Stimulated activated naive B cell treated with anti-CD40 and anti-IgM and Interleukin-4, amounts not matched to agents 10 μg/mL and 1 μg/mL and 100 μg/mL, for 72 hours (primary cell): ENCODE results near the gene GDI2.
A peak's percentile ranks its signal among the peaks of the same experiment; 100 is the strongest.
"Not testable (repeated sequence)": the region's sequence is repeated elsewhere in the genome, so short reads cannot be mapped to it uniquely, and the experiment has no call there.

Source experiments
- ATAC-seq, 2 donors: fragments of 150-1000 bp; cut with Tn5 transposase; replicated peaks; 2 replicates each; pipeline ENCODE4 v1.10.0; 2021; ENCODE audit warnings: moderate library complexity in 1 of 2
- DNase-seq: peaks from one replicate; pipeline ENCODE4 v3.0.0; 2021
- H3K27ac Mint-ChIP-seq: one replicate; pipeline ENCODE4 v1.8.0; 2022; ENCODE audit warnings: mild to moderate bottlenecking, mixed read lengths
- H3K27me3 Mint-ChIP-seq, 2 donors: one replicate each; pipeline ENCODE4 v1.8.0; 2022; ENCODE audit warnings: mixed read lengths in 2 of 2
- H3K36me3 Mint-ChIP-seq, 2 donors: one replicate each; pipeline ENCODE4 v1.8.0; 2022; ENCODE audit warnings: mixed read lengths in 2 of 2, mild to moderate bottlenecking in 1 of 2
- H3K4me1 Mint-ChIP-seq, 2 donors: one replicate each; pipeline ENCODE4 v1.8.0; 2022; ENCODE audit warnings: mixed read lengths in 2 of 2, mild to moderate bottlenecking in 1 of 2
- H3K4me3 Mint-ChIP-seq, 2 donors: one replicate each; pipeline ENCODE4 v1.8.0; 2022; ENCODE audit warnings: mild to moderate bottlenecking in 2 of 2, mixed read lengths in 2 of 2, moderate library complexity in 1 of 2
- H3K9me3 Mint-ChIP-seq, 2 donors: one replicate each; pipeline ENCODE4 v1.8.0; 2022; ENCODE audit warnings: mixed read lengths in 2 of 2, mild to moderate bottlenecking in 1 of 2

The GDI2 gene

DNA sequence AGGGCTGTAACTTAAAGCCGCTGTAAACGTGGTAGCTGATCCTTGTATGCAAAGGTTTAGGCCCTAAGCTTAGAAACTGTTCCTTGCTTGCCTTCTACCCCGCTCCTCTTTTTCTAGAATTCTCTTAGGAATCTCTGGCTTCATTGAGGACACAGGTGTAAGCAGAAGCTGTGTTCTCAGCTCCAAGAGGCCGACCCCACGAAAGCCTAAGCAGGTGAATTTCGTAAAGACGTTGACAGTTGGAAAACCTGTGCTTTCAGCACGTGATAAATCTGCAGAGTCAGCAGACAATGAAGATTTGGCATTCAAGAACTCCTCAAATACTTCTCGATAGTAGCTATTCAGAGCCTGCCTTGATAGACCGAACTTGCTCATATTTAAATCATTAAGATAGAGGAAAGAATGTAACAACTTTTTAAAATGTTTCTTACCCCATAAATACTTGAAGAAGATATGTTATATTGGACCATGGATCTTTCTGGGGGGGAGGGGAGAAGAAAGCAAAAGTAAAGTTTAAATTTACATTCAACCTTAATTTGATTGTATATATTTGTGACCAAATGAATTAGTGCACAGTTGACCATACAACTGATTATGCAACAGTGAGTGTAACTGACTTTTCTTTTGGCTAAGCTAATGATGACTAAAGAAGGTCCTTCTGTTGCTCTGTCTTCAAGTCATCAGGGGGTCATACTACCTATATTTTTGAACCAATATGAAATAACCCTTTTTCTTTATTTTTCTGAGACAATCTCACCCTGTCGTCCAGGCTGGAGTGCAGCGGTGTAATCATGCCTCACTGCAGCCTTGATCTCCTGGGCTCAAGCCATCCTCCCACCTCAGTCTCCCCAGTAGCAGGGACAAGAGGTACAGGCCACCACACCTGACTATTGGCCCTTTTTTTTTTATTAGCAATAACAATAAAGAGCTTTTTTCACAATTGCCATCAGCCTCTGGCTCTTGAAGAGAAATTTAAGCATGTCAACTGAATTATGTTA lies 1.2 kb upstream of the GDI2 start:
- H3K4me3 Mint-ChIP-seq = peak overlapping the region; percentile 92 to 99
- no peak for DNase-seq
- H3K9me3 Mint-ChIP-seq = no peaks in the 10 kb centered on the region
- no peak for ATAC-seq
- H3K4me1 Mint-ChIP-seq = peaks cover 26 to 60% of the 10 kb centered on the region in 2 donors
- no peaks in the 10 kb centered on the region for H3K27me3 Mint-ChIP-seq
- peaks cover 25 to 43% of the 10 kb centered on the region in 2 donors for H3K36me3 Mint-ChIP-seq
- peak overlapping the region; percentile 96 for H3K27ac Mint-ChIP-seq

GRCh38 chr10:5813091-5813340 lies 218 bp downstream of the GDI2 start:
- Mint-ChIP-seq H3K27ac (peak overlapping the region; percentile 96), H3K27me3 (no peaks in the 10 kb centered on the region), H3K36me3 (peaks cover 33 to 52% of the 10 kb centered on the region in 2 donors), H3K9me3 (no peaks in the 10 kb centered on the region), H3K4me1 (peaks cover 29 to 61% of the 10 kb centered on the region in 2 donors), H3K4me3 (peak overlapping the region; percentile 92 to 99)
- DNase-seq (no peak), ATAC-seq (peak; percentile 17 to 23)

DNA sequence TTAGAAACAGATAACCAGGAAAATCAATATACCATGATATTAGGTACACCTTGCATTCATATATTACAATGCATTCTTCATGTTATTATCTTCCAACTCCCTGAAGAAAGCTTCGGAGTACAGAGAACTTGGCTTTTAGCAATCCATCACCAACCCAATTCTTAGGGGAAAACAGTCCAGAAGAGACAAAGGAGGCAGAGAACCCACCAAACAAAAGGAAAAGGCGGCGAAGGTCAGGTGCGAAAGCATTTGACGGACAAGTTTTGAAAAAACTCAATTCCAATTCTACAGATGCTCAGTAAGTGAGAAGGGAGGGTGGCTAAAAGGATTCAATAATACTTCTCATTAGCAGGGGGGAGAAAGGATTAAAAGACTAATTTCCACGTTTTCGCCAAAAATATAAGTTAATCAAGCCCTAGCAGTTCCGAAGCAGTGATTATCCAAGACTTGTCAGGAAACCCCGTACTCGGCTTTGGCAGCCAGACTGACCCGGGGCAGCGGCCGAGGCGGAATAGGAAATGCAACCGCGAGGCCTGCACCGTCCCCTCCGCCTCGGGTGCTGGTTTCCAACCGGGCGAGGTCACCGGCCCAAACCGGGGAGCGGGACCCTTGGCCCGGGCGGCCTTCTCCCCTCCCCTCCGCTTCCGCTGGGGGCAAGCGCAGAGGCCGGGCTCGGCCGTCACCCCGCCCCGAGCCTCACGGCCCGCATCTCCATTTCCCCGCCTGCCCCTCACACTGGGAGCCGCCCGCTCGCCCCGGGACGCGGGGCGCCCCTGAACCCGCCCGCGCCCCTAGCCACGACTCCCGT lies 747 bp downstream of the GDI2 start:
- Mint-ChIP-seq H3K4me1 (peaks cover 31 to 61% of the 10 kb centered on the region in 2 donors), H3K4me3 (peak overlapping the region; percentile 92 to 99), H3K27me3 (no peaks in the 10 kb centered on the region), H3K27ac (peak overlapping the region; percentile 96), H3K9me3 (no peaks in the 10 kb centered on the region), H3K36me3 (peaks cover 37 to 56% of the 10 kb centered on the region in 2 donors)
- no peak for DNase-seq
- peak; percentile 14 to 24 for ATAC-seq

DNA sequence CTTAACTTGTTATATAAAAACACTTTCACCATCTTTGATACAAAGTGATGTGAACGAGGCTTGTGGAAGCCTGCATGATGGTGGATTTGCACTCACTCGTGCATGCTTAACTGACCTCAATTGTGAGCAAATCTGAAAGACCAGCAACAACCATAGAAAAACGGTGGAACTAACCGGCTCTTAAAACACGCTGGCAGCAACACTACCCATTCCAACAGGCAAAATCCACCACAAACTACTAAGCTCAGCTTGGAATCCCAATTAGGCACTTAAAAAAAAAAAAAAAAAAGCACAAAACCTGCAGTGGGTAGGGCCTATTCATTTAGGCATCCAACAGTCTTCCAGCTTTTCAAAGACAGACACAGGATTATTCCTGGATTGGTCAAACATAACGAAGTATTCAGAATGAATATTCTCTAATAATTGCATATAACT lies 1.8 kb downstream of the GDI2 start:
- Mint-ChIP-seq H3K4me1 (peaks cover 32 to 62% of the 10 kb centered on the region in 2 donors), H3K27me3 (no peaks in the 10 kb centered on the region), H3K36me3 (peaks cover 41 to 60% of the 10 kb centered on the region in 2 donors), H3K9me3 (no peaks in the 10 kb centered on the region), H3K4me3 (peak overlapping the region; percentile 92 to 99), H3K27ac (peak overlapping the region; percentile 96)
- ATAC-seq = no peak
- no peak for DNase-seq

DNA sequence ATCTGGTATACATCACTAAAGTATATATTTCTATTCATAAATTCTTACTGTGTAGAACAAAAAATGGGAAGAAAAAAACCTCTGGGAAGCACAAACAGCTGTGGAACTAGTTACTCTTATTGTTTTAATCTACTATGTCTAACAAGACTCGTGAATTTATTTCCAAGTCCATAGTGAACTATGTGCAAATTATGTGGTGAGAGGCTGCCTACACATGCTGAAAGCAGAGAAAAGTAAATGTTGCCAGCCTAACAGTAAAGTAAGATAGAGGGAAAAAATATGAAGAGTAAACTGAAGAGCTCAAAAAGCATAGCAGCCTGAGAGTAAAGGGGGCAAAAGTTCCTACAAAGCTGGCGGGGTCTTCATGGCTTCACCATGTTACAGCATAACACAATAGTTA lies 3.0 kb downstream of the GDI2 start:
- Mint-ChIP-seq H3K27me3 (no peaks in the 10 kb centered on the region), H3K4me1 (peaks cover 29 to 57% of the 10 kb centered on the region in 2 donors), H3K9me3 (no peaks in the 10 kb centered on the region), H3K4me3 (peak overlapping the region; percentile 92 to 99), H3K36me3 (peaks cover 44 to 68% of the 10 kb centered on the region in 2 donors), H3K27ac (peak overlapping the region; percentile 53)
- DNase-seq (no peak), ATAC-seq (no peak)

- Mint-ChIP-seq H3K27ac (no peak overlapping the region), H3K27me3 (no peaks in the 10 kb centered on the region), H3K4me3 (peak overlapping the region; percentile 92 to 99), H3K9me3 (no peaks in the 10 kb centered on the region), H3K36me3 (peaks cover 44 to 65% of the 10 kb centered on the region in 2 donors), H3K4me1 (peaks cover 24 to 54% of the 10 kb centered on the region in 2 donors)
- DNase-seq = no peak
- no peak for ATAC-seq
These were observed 3.6 kb downstream of the GDI2 start for GRCh38 chr10:5809527-5810154.

DNA sequence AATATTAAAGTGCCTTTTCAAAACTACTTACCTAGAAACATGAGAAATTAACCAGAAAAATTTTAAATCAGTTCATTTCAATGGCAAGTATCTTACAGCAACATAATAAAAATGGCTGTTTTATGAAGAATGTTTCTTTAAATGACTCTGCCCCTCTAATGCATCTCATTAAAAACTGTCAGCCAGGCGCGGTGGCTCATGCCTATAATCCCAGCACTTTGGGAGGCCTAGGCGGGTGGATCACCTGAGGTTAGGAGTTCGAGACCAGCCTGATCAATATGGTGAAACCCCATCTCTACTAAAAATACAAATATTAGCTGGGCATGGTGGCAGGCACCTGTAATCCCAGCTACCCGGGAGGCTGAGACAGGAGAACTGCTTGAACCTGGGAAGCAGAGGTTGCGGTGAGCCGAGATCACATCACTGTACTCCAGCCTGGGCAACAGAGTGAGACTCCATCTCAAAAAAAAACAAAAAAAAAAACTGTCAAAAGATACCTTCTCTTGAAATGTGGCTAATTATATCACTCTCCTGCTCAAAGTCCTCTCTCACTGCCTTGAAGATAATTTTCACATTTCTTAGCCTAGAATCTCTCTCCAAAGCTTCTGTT lies 4.3 kb downstream of the GDI2 start:
- not testable (repeated sequence) for ATAC-seq, DNase-seq, H3K27me3 Mint-ChIP-seq, H3K27ac Mint-ChIP-seq, H3K9me3 Mint-ChIP-seq
- H3K36me3 Mint-ChIP-seq = peaks cover 51 to 66% of the 10 kb centered on the region in 2 donors
- peak overlapping the region; percentile 92 to 99 for H3K4me3 Mint-ChIP-seq
- H3K4me1 Mint-ChIP-seq = peaks cover 29 to 56% of the 10 kb centered on the region in 2 donors

DNA sequence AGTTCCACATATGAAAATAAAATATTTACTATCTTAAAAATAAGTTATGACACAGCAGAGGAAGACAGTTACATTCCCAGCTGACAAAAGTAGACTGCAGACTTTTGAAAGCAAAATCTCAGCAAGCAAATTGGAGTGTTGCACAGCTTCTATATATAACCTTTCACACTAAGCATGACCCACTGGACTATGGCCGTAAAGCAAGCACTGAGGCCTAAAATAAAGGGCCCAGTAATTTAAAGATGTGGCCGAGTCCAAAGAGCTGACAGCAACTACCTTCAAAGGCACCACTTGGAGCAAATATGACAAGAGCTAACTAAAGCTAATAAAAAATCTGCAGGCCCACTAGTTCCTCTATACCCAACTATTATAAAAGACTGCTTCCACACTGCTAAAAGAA lies 6.5 kb downstream of the GDI2 start:
- Mint-ChIP-seq H3K9me3 (no peaks in the 10 kb centered on the region), H3K27ac (no peak overlapping the region), H3K27me3 (no peaks in the 10 kb centered on the region)

DNA sequence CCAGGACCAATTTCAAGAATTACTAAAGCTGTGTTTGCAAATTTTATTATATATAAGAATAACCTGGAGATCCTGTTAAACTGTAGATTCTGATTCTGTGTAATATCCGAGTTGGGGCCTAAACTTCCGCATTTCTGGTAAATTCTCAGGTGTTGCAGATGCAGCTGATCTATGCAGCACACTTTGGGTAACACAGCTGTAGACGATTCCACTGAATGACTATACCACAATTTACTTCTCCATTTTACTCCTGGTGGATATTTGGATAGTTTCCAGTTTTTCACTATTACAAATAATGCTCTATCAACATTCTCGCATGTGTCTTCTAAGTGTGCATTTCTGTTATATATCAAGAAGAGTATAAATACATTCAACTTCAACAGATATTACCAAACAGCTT lies 7.5 kb downstream of the GDI2 start:
- Mint-ChIP-seq H3K27ac (peak overlapping the region; percentile 42), H3K4me1 (peaks cover 30 to 67% of the 10 kb centered on the region in 2 donors), H3K36me3 (peaks cover 39 to 56% of the 10 kb centered on the region in 2 donors), H3K4me3 (peak overlapping the region in 1 of 2 donors; percentile 10), H3K9me3 (no peaks in the 10 kb centered on the region), H3K27me3 (no peaks in the 10 kb centered on the region)
- DNase-seq (no peak), ATAC-seq (peak; percentile 44 to 57)

More for the DNA sequence above, 6.5 kb downstream of the GDI2 start:
- Mint-ChIP-seq H3K4me3 (peak overlapping the region; percentile 21 to 56), H3K36me3 (peaks cover 47 to 65% of the 10 kb centered on the region in 2 donors), H3K4me1 (peaks cover 30 to 67% of the 10 kb centered on the region in 2 donors)
- DNase-seq = no peak
- no peak for ATAC-seq

DNA sequence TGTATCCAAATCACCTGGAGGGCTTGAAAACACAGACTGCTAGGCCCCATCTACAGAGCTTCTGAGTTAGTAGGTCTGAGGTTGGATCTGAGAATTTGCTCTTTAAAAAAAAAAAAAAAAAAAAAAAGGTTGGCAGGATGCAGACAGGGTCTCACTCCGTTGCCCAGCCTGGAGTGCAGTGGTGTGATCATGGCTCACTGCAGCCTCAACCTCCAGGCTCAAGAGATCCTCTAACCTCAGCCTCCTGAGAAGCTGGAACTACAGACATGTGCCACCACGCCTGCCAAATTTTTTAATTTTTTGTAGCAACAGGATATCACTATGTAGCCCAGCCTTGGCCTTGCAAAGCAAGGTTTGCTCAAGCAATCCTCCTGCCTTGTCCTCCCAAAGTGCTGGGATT lies 8.0 kb downstream of the GDI2 start:
- no peaks in the 10 kb centered on the region for H3K9me3 Mint-ChIP-seq
- no peaks in the 10 kb centered on the region for H3K27me3 Mint-ChIP-seq
- H3K27ac Mint-ChIP-seq = no peak overlapping the region
- DNase-seq = no peak
- H3K4me1 Mint-ChIP-seq = peaks cover 29 to 65% of the 10 kb centered on the region in 2 donors
- peaks cover 42 to 58% of the 10 kb centered on the region in 2 donors for H3K36me3 Mint-ChIP-seq
- no peak for ATAC-seq
- H3K4me3 Mint-ChIP-seq = no peak overlapping the region

DNA sequence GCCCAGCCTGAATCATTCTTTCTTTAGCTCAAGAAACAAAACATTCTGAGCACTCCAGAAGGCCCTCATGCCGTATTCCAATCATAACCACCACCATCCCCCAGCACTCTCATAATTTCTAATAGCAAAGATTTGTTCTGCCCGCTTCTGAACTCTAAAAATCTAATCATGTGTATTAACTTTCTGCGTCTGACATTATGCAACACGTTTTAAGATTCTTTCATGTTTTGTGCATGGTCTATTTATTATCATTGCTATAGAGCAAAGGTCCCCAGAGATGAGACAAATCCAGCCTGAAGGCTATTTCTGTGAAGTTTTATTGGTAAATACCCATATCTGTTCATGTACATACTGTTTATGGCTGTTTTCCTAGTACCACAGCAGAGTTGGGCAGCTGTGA lies 8.8 kb downstream of the GDI2 start:
- ATAC-seq (no peak), DNase-seq (no peak)
- Mint-ChIP-seq H3K36me3 (peaks cover 42 to 57% of the 10 kb centered on the region in 2 donors), H3K4me3 (peak overlapping the region; percentile 21 to 36), H3K4me1 (peaks cover 26 to 61% of the 10 kb centered on the region in 2 donors), H3K27ac (peak overlapping the region; percentile 63), H3K9me3 (no peaks in the 10 kb centered on the region), H3K27me3 (no peaks in the 10 kb centered on the region)

GRCh38 chr10:5800782-5801181 lies 12.5 kb downstream of the GDI2 start:
- Mint-ChIP-seq H3K4me1 (peaks cover 11 to 34% of the 10 kb centered on the region in 2 donors), H3K4me3 (no peak overlapping the region), H3K36me3 (peaks cover 34 to 44% of the 10 kb centered on the region in 2 donors), H3K27ac (no peak overlapping the region), H3K27me3 (no peaks in the 10 kb centered on the region), H3K9me3 (no peaks in the 10 kb centered on the region)
- ATAC-seq (no peak), DNase-seq (no peak)

GRCh38 chr10:5794236-5794635 lies 19.0 kb downstream of the GDI2 start:
- no peaks in the 10 kb centered on the region for H3K27me3 Mint-ChIP-seq
- H3K4me1 Mint-ChIP-seq = peaks cover 3 to 5% of the 10 kb centered on the region in 2 donors
- no peak for ATAC-seq
- DNase-seq = no peak
- no peak overlapping the region for H3K27ac Mint-ChIP-seq
- H3K36me3 Mint-ChIP-seq = peaks cover 23 to 32% of the 10 kb centered on the region in 2 donors
- H3K9me3 Mint-ChIP-seq = no peaks in the 10 kb centered on the region
- H3K4me3 Mint-ChIP-seq = no peak overlapping the region

DNA sequence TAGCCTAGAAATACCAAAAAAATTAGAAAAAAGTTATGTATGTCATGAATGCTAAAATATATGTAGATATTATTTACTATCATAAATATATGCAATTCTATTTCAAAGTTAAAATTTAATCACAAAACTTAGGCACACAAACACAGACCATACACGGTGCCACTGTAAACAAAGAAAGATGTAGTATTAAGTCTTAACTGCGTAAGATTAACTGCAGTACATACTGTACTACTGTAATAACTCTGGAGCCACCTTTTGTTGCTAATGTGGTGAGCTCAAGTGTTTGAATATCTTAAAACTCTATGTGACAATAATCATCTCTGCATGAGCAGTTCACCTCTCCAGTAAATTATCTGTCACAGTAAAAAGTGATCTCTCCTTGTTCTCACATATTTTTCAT lies 23.6 kb downstream of the GDI2 start:
- no peaks in the 10 kb centered on the region for H3K9me3 Mint-ChIP-seq
- DNase-seq = no peak
- H3K4me3 Mint-ChIP-seq = no peak overlapping the region
- no peak overlapping the region for H3K27ac Mint-ChIP-seq
- H3K4me1 Mint-ChIP-seq = peaks cover 1 to 14% of the 10 kb centered on the region in 2 donors
- peaks cover 48 to 60% of the 10 kb centered on the region in 2 donors for H3K36me3 Mint-ChIP-seq
- no peaks in the 10 kb centered on the region for H3K27me3 Mint-ChIP-seq
- ATAC-seq = no peak
